GM23338 (cell line): ENCODE measurements around the gene ATG9B. TPM values are rescaled to one million over a fixed set of nuclear protein-coding genes. Genes with fewer than 3 reads are reported as not detected.

Source experiments
- ATAC-seq: fragments of 200-7000 bp; cut with Tn5 transposase; 3 replicates; pipeline ENCODE4 v1.9.1; 2020
- DNase-seq: peaks from one replicate; pipeline ENCODE4 v3.0.0-alpha.2; 2015; ENCODE audit warnings: low spot score
- H2AFZ ChIP-seq: fragments of 200-600 bp; sonication (generic); 2 replicates; pipeline ENCODE4 v1.8.0; 2016; ENCODE audit warnings: antibody characterized with exemption, mild to moderate bottlenecking, moderate library complexity
- H3F3A ChIP-seq: fragments of 200-600 bp; sonication (generic); replicated peaks from 2 replicates; pipeline ENCODE4 v1.8.0; 2017; ENCODE audit warnings: antibody characterized with exemption, mixed run types, low read depth
- H3K27ac ChIP-seq: fragments of 200-600 bp; sonication (generic); 2 replicates; pipeline ENCODE4 v1.6.1; 2016; ENCODE audit warnings: low read depth
- H3K27me3 ChIP-seq: fragments of 200-600 bp; sonication (generic); 2 replicates; pipeline ENCODE4 v1.8.0; 2016; ENCODE audit warnings: mild to moderate bottlenecking, mixed run types, moderate library complexity; ENCODE audit not compliant: insufficient read depth
- H3K36me3 ChIP-seq: fragments of 200-600 bp; sonication (generic); 2 replicates; pipeline ENCODE4 v1.8.0; 2016; ENCODE audit warnings: mild to moderate bottlenecking; ENCODE audit not compliant: insufficient read depth
- H3K4me1 ChIP-seq: fragments of 200-600 bp; sonication (generic); 2 replicates; pipeline ENCODE4 v1.8.0; 2016; ENCODE audit warnings: mild to moderate bottlenecking, moderate library complexity; ENCODE audit not compliant: insufficient read depth
- H3K4me2 ChIP-seq: fragments of 200-600 bp; sonication (generic); 2 replicates; pipeline ENCODE4 v1.7.1; 2017; ENCODE audit warnings: mixed run types
- H3K4me3 ChIP-seq: fragments of 200-600 bp; sonication (generic); 2 replicates; pipeline ENCODE4 v1.6.1; 2016; ENCODE audit warnings: mixed run types
- H3K79me2 ChIP-seq: fragments of 200-600 bp; sonication (generic); replicated peaks from 2 replicates; pipeline ENCODE4 v1.8.0; 2017; ENCODE audit warnings: mild to moderate bottlenecking; ENCODE audit not compliant: insufficient read depth
- H3K9me2 ChIP-seq: fragments of 200-600 bp; sonication (generic); 2 replicates; pipeline ENCODE4 v1.8.0; 2017; ENCODE audit not compliant: insufficient read depth
- H4K20me1 ChIP-seq: fragments of 200-600 bp; sonication (generic); replicated peaks from 2 replicates; pipeline ENCODE4 v1.8.0; 2017; ENCODE audit warnings: mild to moderate bottlenecking; ENCODE audit not compliant: insufficient read depth
- H3K27ac Mint-ChIP-seq: 2 replicates; pipeline ENCODE4 v1.8.0; 2020; ENCODE audit warnings: inconsistent platforms, mild to moderate bottlenecking, moderate library complexity, mixed read lengths
- H3K27me3 Mint-ChIP-seq: 3 replicates; pipeline ENCODE4 v1.8.0; 2022; ENCODE audit warnings: low read depth, mild to moderate bottlenecking, moderate library complexity, mixed read lengths, inconsistent platforms; ENCODE audit not compliant: insufficient read depth, poor library complexity
- H3K36me3 Mint-ChIP-seq: 3 replicates; pipeline ENCODE4 v1.8.0; 2021; ENCODE audit warnings: low read depth, mild to moderate bottlenecking, inconsistent platforms, moderate library complexity, mixed read lengths
- H3K4me1 Mint-ChIP-seq: 3 replicates; pipeline ENCODE4 v1.8.0; 2020; ENCODE audit warnings: mild to moderate bottlenecking, inconsistent platforms, mixed read lengths
- H3K4me3 Mint-ChIP-seq: 3 replicates; pipeline ENCODE4 v1.8.0; 2021; ENCODE audit warnings: moderate library complexity, mild to moderate bottlenecking, inconsistent platforms, mixed read lengths
- H3K9me3 Mint-ChIP-seq: 3 replicates; pipeline ENCODE4 v1.8.0; 2020; ENCODE audit warnings: moderate library complexity, mild to moderate bottlenecking, inconsistent platforms, mixed read lengths
- CTCF ChIP-seq, 2 experiments: fragments of 200-600 bp in 1 of 2; sonication (generic) in 1 of 2; conservative IDR thresholded peaks; 2 replicates each; pipeline versions ENCODE4 v1.5.1 to v1.6.1; 2016 to 2017; ENCODE audit warnings: antibody characterized with exemption in 2 of 2, low read depth in 2 of 2, mild to moderate bottlenecking in 2 of 2, moderate library complexity in 1 of 2
- ETS1 ChIP-seq: IDR thresholded peaks from 2 replicates; pipeline ENCODE4 v1.6.1; 2016; ENCODE audit warnings: antibody characterized with exemption
- EZH2phosphoT487 ChIP-seq: fragments of 200-600 bp; sonication (generic); IDR thresholded peaks from one replicate; pipeline ENCODE4 v1.8.1; 2018; ENCODE audit warnings: antibody characterized with exemption; ENCODE audit not compliant: unreplicated experiment
- NANOG ChIP-seq: IDR thresholded peaks from 2 replicates; pipeline ENCODE4 v1.6.1; 2016; ENCODE audit warnings: antibody characterized with exemption, borderline replicate concordance
- POLR2AphosphoS5 ChIP-seq: IDR thresholded peaks from 2 replicates; pipeline ENCODE4 v1.6.1; 2016; ENCODE audit warnings: antibody characterized with exemption, low read depth
- REST ChIP-seq: IDR thresholded peaks from one replicate; pipeline ENCODE4 v1.6.1; 2018; ENCODE audit warnings: antibody characterized with exemption; ENCODE audit not compliant: unreplicated experiment
- ZNF114 ChIP-seq: fragments of 250-450 bp; sonication (Bioruptor Pico); IDR thresholded peaks from 2 replicates; pipeline ENCODE4 v1.5.0; 2020; ENCODE audit warnings: mild to moderate bottlenecking, moderate library complexity
- ZNF331 ChIP-seq: fragments of 250-450 bp; sonication (Bioruptor Pico); IDR thresholded peaks from 2 replicates; pipeline ENCODE4 v1.5.0; 2020; ENCODE audit warnings: low read depth, mild to moderate bottlenecking, moderate library complexity
- polyA plus RNA-seq: library from polyadenylated mRNA; unstranded; fragments of >200 nt; fragmentation: Nextera tagmentation; extraction: Ambion mirVana; gene quantifications from 2 replicates; pipeline ENCODE4 v1.2.1, GENCODE V29; 2016
- total RNA-seq: library from RNA; depleted of rRNA; stranded (reverse); fragments of >200 nt; shearing (Covaris generic); gene quantifications from 2 replicates; pipeline ENCODE4 v1.2.3, GENCODE V29; 2014

ATG9B gene
- total and polyA plus RNA-seq, 2 experiments from 2014 or later: 1.2 to 3.4 TPM

GRCh38 chr7:151031011-151031410, 6.7 kb upstream of the ATG9B start:
- Histone ChIP-seq H3K4me2 (no peak overlapping the region), H3K36me3 (no peaks in the 10 kb centered on the region), H3K9me2 (no peaks in the 10 kb centered on the region), H3K4me3 (no peak overlapping the region), H4K20me1 (no peaks in the 10 kb centered on the region; the same call in 1 of the 2 replicates), H3K79me2 (peaks cover 9% of the 10 kb centered on the region; the same call in 1 of the 2 replicates), H2AFZ (no peak overlapping the region), H3K4me1 (peaks cover 15% of the 10 kb centered on the region), H3F3A (no peaks in the 10 kb centered on the region), H3K27me3 (peaks cover 7% of the 10 kb centered on the region; the same call in 1 of the 2 replicates), H3K27ac (no peak overlapping the region)
- DNase-seq: no peak
- TF ChIP-seq POLR2AphosphoS5 (no peak), EZH2phosphoT487 (no peak), CTCF (conservative IDR thresholded peaks at IDR 0.05; ENCODE audit: low read depth in 2 of 2) (no peak), ETS1 (no peak), NANOG (no peak), ZNF331 (CRISPR knock-in tag) (no peak), REST (no peak), ZNF114 (no peak)
- Mint-ChIP-seq H3K9me3 (no peaks in the 10 kb centered on the region), H3K4me1 (peaks cover 24% of the 10 kb centered on the region), H3K4me3 (no peak overlapping the region), H3K27me3 (peaks cover 3% of the 10 kb centered on the region), H3K27ac (no peak overlapping the region), H3K36me3 (peaks cover 3% of the 10 kb centered on the region; the same call in 1 of the 3 replicates)
- ATAC-seq: no peak

- H3F3A ChIP-seq: no peaks in the 10 kb centered on the region
- H3K79me2 ChIP-seq: peaks cover 9% of the 10 kb centered on the region; the same call in 1 of the 2 replicates
- peaks cover 24% of the 10 kb centered on the region for H3K4me1 Mint-ChIP-seq
- DNase-seq: no peak
- H3K27me3 Mint-ChIP-seq: peaks cover 4% of the 10 kb centered on the region
- H3K36me3 ChIP-seq: no peaks in the 10 kb centered on the region
- H3K27me3 ChIP-seq: peaks cover 16% of the 10 kb centered on the region; the same call in 1 of the 2 replicates
- peak overlapping the region; percentile 73 for H3K4me2 ChIP-seq
- H4K20me1 ChIP-seq: no peaks in the 10 kb centered on the region; the same call in 1 of the 2 replicates
- peak overlapping the region; percentile 63 for H3K4me3 ChIP-seq
- H3K27ac ChIP-seq: peak overlapping the region; percentile 2; the same call in 1 of the 2 replicates
- H3K36me3 Mint-ChIP-seq: no peaks in the 10 kb centered on the region; the same call in 2 of the 3 replicates
- peaks cover 15% of the 10 kb centered on the region for H3K4me1 ChIP-seq
- ATAC-seq: no peak
- no peak overlapping the region for H2AFZ ChIP-seq
- H3K9me2 ChIP-seq: no peaks in the 10 kb centered on the region
- peak overlapping the region; percentile 95 for H3K4me3 Mint-ChIP-seq
- no peaks in the 10 kb centered on the region for H3K9me3 Mint-ChIP-seq
- peak overlapping the region; percentile 98 for H3K27ac Mint-ChIP-seq
- TF ChIP-seq ETS1 (no peak), NANOG (no peak)
Measured at GRCh38 chr7:151028948-151029501, 4.7 kb upstream of the ATG9B start.
